Raji (cell line): ENCODE measurements around the gene MDH1.

Experiments
- POLR2A ChIP-seq: IDR thresholded peaks from 2 replicates; pipeline ENCODE4 v1.6.1; 2011; ENCODE audit warnings: low read depth, low read length, control low read depth; ENCODE audit not compliant: insufficient read depth

The MDH1 gene

GRCh38 chr2:63582873-63583272 lies 5.9 kb upstream of the MDH1 start:
- no peak for TF ChIP-seq POLR2A

GRCh38 chr2:63587814-63588384 lies 864 bp upstream of the MDH1 start:
- no peak for TF ChIP-seq POLR2A

- no peak for TF ChIP-seq POLR2A
Observed at GRCh38 chr2:63589148-63589958, 590 bp downstream of the MDH1 start.

DNA sequence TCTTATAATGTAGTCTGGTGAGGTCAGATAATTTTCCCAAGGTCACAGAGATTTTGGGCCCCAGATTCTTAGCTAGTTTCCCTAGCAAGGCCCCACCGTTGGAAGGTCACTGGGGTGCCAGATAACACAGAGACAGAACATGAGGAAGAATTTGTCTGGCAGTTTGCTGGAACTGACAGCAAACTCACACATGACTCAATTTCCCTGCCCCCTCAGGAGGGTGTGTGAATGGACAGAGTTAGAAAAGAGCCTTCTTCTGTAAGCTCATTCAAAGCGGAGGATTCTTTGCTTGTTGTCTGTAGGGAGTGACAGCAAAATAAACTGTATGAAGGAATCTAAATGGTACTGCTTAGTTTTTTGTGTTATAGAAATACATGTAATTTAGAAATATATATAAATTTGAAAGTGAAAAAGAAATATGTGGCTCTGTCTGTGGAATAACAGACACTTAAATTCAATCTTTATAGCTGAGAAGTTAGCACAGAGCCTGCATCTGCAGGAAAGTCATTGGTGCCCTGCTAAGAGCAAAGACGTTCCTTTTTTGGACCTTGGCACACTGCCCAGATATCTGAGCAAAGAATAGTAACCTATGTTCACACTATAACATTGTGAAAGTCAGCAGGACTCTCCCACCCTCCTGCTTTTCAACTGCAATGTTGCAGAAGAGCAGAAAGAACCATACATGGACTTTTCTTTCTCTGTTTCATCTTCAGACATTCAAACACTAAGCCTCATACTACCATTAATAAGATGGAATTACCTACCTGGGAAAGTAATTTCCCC lies 2.1 kb downstream of the MDH1 start:
- no peak for TF ChIP-seq POLR2A

GRCh38 chr2:63591566-63592175 lies 2.9 kb downstream of the MDH1 start:
- no peak for TF ChIP-seq POLR2A

- TF ChIP-seq POLR2A, result no peak
Observed at GRCh38 chr2:63594660-63595059, 5.9 kb downstream of the MDH1 start.

GRCh38 chr2:63596401-63596883 lies 7.7 kb downstream of the MDH1 start:
- TF ChIP-seq POLR2A, result no peak

- no peak for TF ChIP-seq POLR2A
Observed at GRCh38 chr2:63598981-63599380, 10.2 kb downstream of the MDH1 start.

DNA sequence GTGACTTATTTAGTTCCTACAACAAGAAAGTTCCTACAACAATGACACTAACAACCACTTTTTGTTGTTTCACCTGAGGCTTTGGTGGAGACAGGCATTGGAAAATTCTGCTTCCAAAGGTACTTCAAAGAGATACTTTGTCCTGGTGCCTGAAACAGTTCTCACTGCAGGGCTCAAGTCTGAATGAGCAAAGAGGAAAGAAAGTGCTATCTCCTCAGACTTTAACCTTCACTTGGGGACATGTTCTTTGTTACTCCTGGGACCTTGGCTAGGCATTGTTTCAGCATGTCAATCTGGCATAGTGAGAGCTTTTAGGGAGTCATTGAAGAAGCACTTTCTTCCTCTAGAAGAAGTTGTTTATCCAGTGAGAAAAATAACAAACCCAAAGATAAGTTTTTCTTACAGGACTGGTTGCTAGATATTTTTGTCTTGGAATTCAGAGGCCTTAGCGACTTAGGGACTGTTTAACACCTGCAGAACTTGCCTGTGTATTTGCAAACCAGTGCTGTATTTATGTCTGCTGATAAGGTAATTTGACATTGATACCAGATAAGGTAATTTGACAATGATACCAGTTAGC lies 12.2 kb downstream of the MDH1 start:
- TF ChIP-seq POLR2A, result no peak

GRCh38 chr2:63604666-63605065 lies 15.9 kb downstream of the MDH1 start:
- TF ChIP-seq POLR2A, result no peak

- TF ChIP-seq POLR2A, result no peak
Observed at GRCh38 chr2:63610525-63610924, 21.8 kb downstream of the MDH1 start.

DNA sequence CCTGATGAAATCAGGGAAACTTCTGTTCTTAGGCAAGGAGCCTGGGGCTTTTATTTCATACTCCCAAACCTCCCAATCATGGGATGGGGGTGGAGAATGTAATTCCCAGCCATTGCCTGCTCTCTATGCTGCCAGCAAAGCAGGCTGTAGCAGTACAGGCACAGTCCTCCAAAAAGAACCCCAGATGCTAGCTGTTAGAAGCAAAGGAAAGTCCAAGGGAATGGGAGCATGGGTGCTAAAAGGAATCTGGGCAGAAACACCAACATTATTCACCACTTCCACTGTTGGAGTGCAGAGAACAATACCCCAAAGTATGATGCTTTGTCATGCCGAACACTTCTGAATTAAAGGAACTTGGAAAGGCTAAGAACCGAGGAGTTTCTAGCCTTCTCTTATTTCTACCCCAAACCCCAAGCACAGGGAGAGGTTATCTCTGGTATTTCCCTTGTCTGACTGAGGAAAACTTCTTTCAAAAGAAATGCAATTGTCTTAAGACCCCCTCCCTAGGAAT lies 24.7 kb downstream of the MDH1 start:
- no peak for TF ChIP-seq POLR2A

DNA sequence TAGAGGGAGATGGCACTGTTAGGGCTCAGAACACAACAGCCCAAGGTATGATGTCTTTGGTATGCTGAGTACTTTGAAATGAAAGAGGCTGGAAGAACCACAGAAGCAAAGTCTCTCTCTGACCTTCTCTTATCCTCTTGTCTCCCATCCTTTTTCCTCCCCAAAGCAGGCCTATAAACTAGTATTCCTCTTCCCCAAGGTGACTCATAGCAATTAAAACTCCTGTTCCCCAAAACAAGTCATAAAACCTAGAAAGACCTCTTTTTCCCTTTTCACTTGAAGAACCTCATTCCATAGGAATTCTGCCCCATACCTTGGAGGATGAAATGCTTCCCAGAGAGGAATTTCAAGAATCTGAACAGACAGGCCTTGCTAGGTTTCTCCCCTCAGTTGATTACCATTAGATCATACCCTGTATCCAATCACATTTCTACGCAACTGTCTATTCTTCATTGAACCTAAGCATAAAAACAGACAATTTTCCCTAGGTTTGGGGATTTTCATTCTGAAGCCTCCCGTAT lies 25.7 kb downstream of the MDH1 start:
- no peak for TF ChIP-seq POLR2A
